Trophoblast cell (in vitro differentiated cells and primary cell): ENCODE data around the gene SH3TC1.

ENCODE experiments used
- DNase-seq, 2 donors: peaks; one replicate each; pipeline ENCODE4 v3.0.0-alpha.2; 2016
- H2AFZ ChIP-seq: 2 replicates; pipeline ENCODE4 v1.6.1; 2013; ENCODE audit warnings: low read length, moderate library complexity, mild to moderate bottlenecking; ENCODE audit not compliant: insufficient read depth, poor library complexity
- H2AK5ac ChIP-seq: 2 replicates; pipeline ENCODE4 v1.6.1; 2013; ENCODE audit warnings: mild to moderate bottlenecking, low read length
- H2BK120ac ChIP-seq: 2 replicates; pipeline ENCODE4 v1.6.1; 2013; ENCODE audit warnings: low read length, mild to moderate bottlenecking, moderate library complexity; ENCODE audit not compliant: insufficient read depth, poor library complexity
- H2BK12ac ChIP-seq: 2 replicates; pipeline ENCODE4 v1.6.1; 2013; ENCODE audit warnings: mild to moderate bottlenecking, low read length, moderate library complexity
- H2BK5ac ChIP-seq: 2 replicates; pipeline ENCODE4 v1.6.1; 2013; ENCODE audit warnings: low read length, low read depth, moderate library complexity, mild to moderate bottlenecking; ENCODE audit not compliant: poor library complexity
- H3K14ac ChIP-seq: 2 replicates; pipeline ENCODE4 v1.6.1; 2013; ENCODE audit warnings: mild to moderate bottlenecking, low read length
- H3K18ac ChIP-seq: 2 replicates; pipeline ENCODE4 v1.6.1; 2013; ENCODE audit warnings: mild to moderate bottlenecking, low read length
- H3K23ac ChIP-seq: 2 replicates; pipeline ENCODE4 v1.6.1; 2013; ENCODE audit warnings: low read length
- H3K27ac ChIP-seq: 2 replicates; pipeline ENCODE4 v1.5.1; 2013; ENCODE audit warnings: low read depth, mild to moderate bottlenecking, inconsistent platforms, low read length, moderate library complexity
- H3K27me3 ChIP-seq: 2 replicates; pipeline ENCODE4 v1.6.1; 2013; ENCODE audit warnings: inconsistent platforms, mild to moderate bottlenecking, low read length, moderate library complexity; ENCODE audit not compliant: insufficient read depth
- H3K36me3 ChIP-seq, 2 experiments: 1 replicate in 1 of 2; 2 replicates in 1 of 2; pipeline ENCODE4 v1.6.1; 2013; ENCODE audit warnings: low read length in 2 of 2, mild to moderate bottlenecking in 2 of 2, moderate library complexity in 1 of 2; ENCODE audit not compliant: insufficient read depth in 2 of 2, control insufficient read depth in 1 of 2
- H3K4ac ChIP-seq: 2 replicates; pipeline ENCODE4 v1.6.1; 2013; ENCODE audit warnings: low read depth, mild to moderate bottlenecking, low read length, moderate library complexity
- H3K4me1 ChIP-seq, 2 experiments: 1 replicate in 1 of 2; 2 replicates in 1 of 2; pipeline ENCODE4 v1.6.1; 2013; ENCODE audit warnings: low read length in 2 of 2, mild to moderate bottlenecking in 2 of 2, moderate library complexity in 1 of 2; ENCODE audit not compliant: insufficient read depth in 2 of 2, control insufficient read depth in 1 of 2
- H3K4me2 ChIP-seq: 2 replicates; pipeline ENCODE4 v1.6.1; 2013; ENCODE audit warnings: inconsistent platforms, mild to moderate bottlenecking, low read length, moderate library complexity
- H3K4me3 ChIP-seq: 2 replicates; pipeline ENCODE4 v1.5.1; 2013; ENCODE audit warnings: mild to moderate bottlenecking, low read depth, low read length, inconsistent platforms
- H3K79me1 ChIP-seq: one replicate; pipeline ENCODE4 v1.6.1; 2013; ENCODE audit warnings: low read length
- H3K79me2 ChIP-seq: 2 replicates; pipeline ENCODE4 v1.6.1; 2013; ENCODE audit warnings: low read length, mild to moderate bottlenecking; ENCODE audit not compliant: control insufficient read depth, insufficient read depth, poor library complexity
- H3K9ac ChIP-seq: 2 replicates; pipeline ENCODE4 v1.6.1; 2013; ENCODE audit warnings: mild to moderate bottlenecking, low read length
- H3K9me3 ChIP-seq: 2 replicates; pipeline ENCODE4 v1.6.1; 2013; ENCODE audit warnings: low read depth, mild to moderate bottlenecking, control low read depth, inconsistent platforms, low read length; ENCODE audit not compliant: insufficient read depth
- H4K12ac ChIP-seq: 2 replicates; pipeline ENCODE4 v1.6.1; 2013; ENCODE audit warnings: low read depth, mild to moderate bottlenecking, low read length, moderate library complexity
- H4K8ac ChIP-seq: 2 replicates; pipeline ENCODE4 v1.6.1; 2013; ENCODE audit warnings: low read depth, mild to moderate bottlenecking, low read length, moderate library complexity
- H4K91ac ChIP-seq: one replicate; pipeline ENCODE4 v1.6.1; 2013; ENCODE audit warnings: low read depth, mild to moderate bottlenecking, low read length, moderate library complexity
- WGBS: extraction: QIAGEN DNeasy Blood & Tissue Kit; methylation state at CpG from one replicate; pipeline ENCODE4 v1.1.7; 2013; ENCODE audit warnings: missing lambda C conversion rate; ENCODE audit not compliant: insufficient read length, insufficient coverage; ENCODE audit errors: extremely low coverage; 5-methylcytosine and 5-hydroxymethylcytosine counted together

Gene SH3TC1

GRCh38 chr4:8168232-8168631 lies 30.9 kb upstream of the SH3TC1 start:
- Histone ChIP-seq H3K79me1 (peaks cover 5% of the 10 kb centered on the region), H2BK120ac (no peak overlapping the region), H2AFZ (no peak overlapping the region), H3K18ac (no peak overlapping the region), H3K4me3 (no peak overlapping the region), H3K4me1 (peaks cover 4 to 5% of the 10 kb centered on the region in 2 experiments), H2BK12ac (no peak overlapping the region), H4K12ac (no peak overlapping the region), H3K4ac (no peak overlapping the region), H3K23ac (no peak overlapping the region), H3K9ac (no peak overlapping the region), H4K91ac (no peak overlapping the region), H3K9me3 (peaks cover 4% of the 10 kb centered on the region), H3K27ac (peak overlapping the region; percentile 15), H4K8ac (no peak overlapping the region), H3K36me3 (no peaks in the 10 kb centered on the region), H2BK5ac (no peak overlapping the region), H3K14ac (no peak overlapping the region), H2AK5ac (no peak overlapping the region), H3K27me3 (no peaks in the 10 kb centered on the region), H3K4me2 (no peak overlapping the region), H3K79me2 (no peaks in the 10 kb centered on the region)
- DNase-seq = no peak
- WGBS = no CpG with 5 or more reads among the region's 1 CpG

GRCh38 chr4:8168832-8169598 lies 30.1 kb upstream of the SH3TC1 start:
- Histone ChIP-seq H2AK5ac (no peak overlapping the region), H3K36me3 (no peaks in the 10 kb centered on the region), H3K79me2 (no peaks in the 10 kb centered on the region), H3K4me1 (peaks cover 4 to 5% of the 10 kb centered on the region in 2 experiments), H2BK120ac (no peak overlapping the region), H3K4me3 (no peak overlapping the region), H4K91ac (no peak overlapping the region), H4K8ac (no peak overlapping the region), H3K18ac (no peak overlapping the region), H3K27me3 (no peaks in the 10 kb centered on the region), H3K79me1 (peaks cover 5% of the 10 kb centered on the region), H3K27ac (no peak overlapping the region), H3K9ac (no peak overlapping the region), H3K9me3 (peaks cover 4% of the 10 kb centered on the region), H3K4me2 (no peak overlapping the region), H2BK5ac (no peak overlapping the region), H3K4ac (no peak overlapping the region), H3K23ac (no peak overlapping the region), H4K12ac (no peak overlapping the region), H2BK12ac (no peak overlapping the region), H2AFZ (no peak overlapping the region), H3K14ac (no peak overlapping the region)
- no peak for DNase-seq
- no CpG with 5 or more reads among the region's 5 CpGs for WGBS

GRCh38 chr4:8169763-8170162 lies 29.3 kb upstream of the SH3TC1 start:
- Histone ChIP-seq H4K12ac (no peak overlapping the region), H4K8ac (no peak overlapping the region), H3K4me3 (no peak overlapping the region), H3K27ac (no peak overlapping the region), H3K79me2 (no peaks in the 10 kb centered on the region), H2BK12ac (no peak overlapping the region), H3K18ac (no peak overlapping the region), H3K79me1 (peaks cover 5% of the 10 kb centered on the region), H2AK5ac (no peak overlapping the region), H2AFZ (no peak overlapping the region), H3K9ac (no peak overlapping the region), H3K23ac (no peak overlapping the region), H2BK120ac (no peak overlapping the region), H4K91ac (peak overlapping the region; percentile 32), H3K4me2 (no peak overlapping the region), H3K14ac (no peak overlapping the region), H3K27me3 (no peaks in the 10 kb centered on the region), H3K4ac (no peak overlapping the region), H3K36me3 (no peaks in the 10 kb centered on the region), H3K9me3 (peaks cover 4% of the 10 kb centered on the region), H2BK5ac (no peak overlapping the region), H3K4me1 (peaks cover 4 to 5% of the 10 kb centered on the region in 2 experiments)
- DNase-seq = no peak
- WGBS = no CpG with 5 or more reads among the region's 3 CpGs

- peak; percentile 54 to 84 for DNase-seq
- H3K4ac ChIP-seq = no peak overlapping the region
- no peak overlapping the region for H4K8ac ChIP-seq
- peaks cover 4% of the 10 kb centered on the region for H3K9me3 ChIP-seq
- H3K14ac ChIP-seq = no peak overlapping the region
- H4K12ac ChIP-seq = no peak overlapping the region
- H2AK5ac ChIP-seq = no peak overlapping the region
- H3K4me2 ChIP-seq = no peak overlapping the region
- no peaks in the 10 kb centered on the region for H3K27me3 ChIP-seq
- no peak overlapping the region for H2BK12ac ChIP-seq
- no peak overlapping the region for H3K27ac ChIP-seq
- H2BK120ac ChIP-seq = no peak overlapping the region
- no peak overlapping the region for H3K4me3 ChIP-seq
- no peak overlapping the region for H2BK5ac ChIP-seq
- peak overlapping the region; percentile 55 for H4K91ac ChIP-seq
- no peak overlapping the region for H2AFZ ChIP-seq
- no peaks in the 10 kb centered on the region for H3K36me3 ChIP-seq
- H3K23ac ChIP-seq = no peak overlapping the region
- no peak overlapping the region for H3K9ac ChIP-seq
- no peaks in the 10 kb centered on the region for H3K79me2 ChIP-seq
- H3K18ac ChIP-seq = no peak overlapping the region
- peaks cover 5% of the 10 kb centered on the region for H3K79me1 ChIP-seq
- H3K4me1 ChIP-seq = peaks cover 4 to 5% of the 10 kb centered on the region in 2 experiments
- no CpG with 5 or more reads among the region's 11 CpGs for WGBS
Measured at GRCh38 chr4:8170341-8170740, 28.7 kb upstream of the SH3TC1 start.
